IMR-90 (cell line): ENCODE data around the gene INO80E. TPM values are rescaled to one million over a fixed set of nuclear protein-coding genes. Genes with fewer than 3 reads are reported as not detected.

Experiments
- ATAC-seq: fragments of 200-7000 bp; cut with Tn5 transposase; 2 replicates; pipeline ENCODE4 v1.9.1; 2020; ENCODE audit warnings: low read depth, mild to moderate bottlenecking, moderate library complexity
- BruUV-seq: library from RNA; stranded (reverse); fragments of 400-500 nt; replicated peaks from 2 replicates; lab custom pipeline; 2021; lab: Mats Ljungman, UMichigan
- CTCF ChIA-PET: fragments of 300-600 bp; formaldehyde crosslinking; extraction: SDS; loops from one replicate; lab custom pipeline; 2021; ENCODE audit warnings: antibody characterized with exemption; lab: Yijun Ruan, JAX
- POLR2A ChIA-PET: fragments of 300-600 bp; sonication (Branson Sonifier 250); formaldehyde crosslinking; loops from one replicate; lab custom pipeline; 2022; ENCODE audit warnings: antibody characterized with exemption; ENCODE audit not compliant: unreplicated experiment; lab: Charles Lee
- DNase-seq: peaks from one replicate; pipeline ENCODE4 v3.0.0; 2013
- H2AFZ ChIP-seq: replicated peaks from 2 replicates; pipeline ENCODE3; 2013; ENCODE audit warnings: low read length, mild to moderate bottlenecking; ENCODE audit not compliant: poor library complexity
- H2AK5ac ChIP-seq: 2 replicates; pipeline ENCODE4 v1.6.1; 2013; ENCODE audit warnings: low read depth, low read length, inconsistent platforms
- H2AK9ac ChIP-seq: replicated peaks from 2 replicates; pipeline ENCODE3; 2013; ENCODE audit warnings: mild to moderate bottlenecking, low read depth, low read length, moderate library complexity; ENCODE audit not compliant: poor library complexity
- H2BK120ac ChIP-seq: 2 replicates; pipeline ENCODE4 v1.6.1; 2013; ENCODE audit warnings: low read depth, low read length, inconsistent platforms
- H2BK15ac ChIP-seq: 3 replicates; pipeline ENCODE4 v1.6.1; 2013; ENCODE audit warnings: low read depth, low read length, inconsistent platforms
- H2BK20ac ChIP-seq: 2 replicates; pipeline ENCODE4 v1.6.1; 2013; ENCODE audit warnings: low read depth, mild to moderate bottlenecking, inconsistent platforms, low read length, moderate library complexity
- H2BK5ac ChIP-seq: 2 replicates; pipeline ENCODE4 v1.6.1; 2013; ENCODE audit warnings: mild to moderate bottlenecking, low read depth, low read length, inconsistent platforms; ENCODE audit not compliant: poor library complexity, severe bottlenecking
- H3K14ac ChIP-seq: replicated peaks from 2 replicates; pipeline ENCODE4 v1.6.1; 2013; ENCODE audit warnings: low read depth, low read length, inconsistent platforms
- H3K18ac ChIP-seq: 2 replicates; pipeline ENCODE4 v1.6.1; 2013; ENCODE audit warnings: low read depth, low read length, control low read depth
- H3K23ac ChIP-seq: 2 replicates; pipeline ENCODE4 v1.6.1; 2013; ENCODE audit warnings: low read depth, low read length, inconsistent platforms
- H3K27ac ChIP-seq: 2 replicates; pipeline ENCODE4 v1.5.1; 2013; ENCODE audit warnings: mild to moderate bottlenecking, control low read depth, low read length; ENCODE audit not compliant: insufficient read depth
- H3K27me3 ChIP-seq: 2 replicates; pipeline ENCODE4 v1.6.1; 2013; ENCODE audit warnings: low read length; ENCODE audit not compliant: control insufficient read depth, insufficient read depth
- H3K36me3 ChIP-seq: 2 replicates; pipeline ENCODE4 v1.6.1; 2013; ENCODE audit warnings: low read length, mixed read lengths; ENCODE audit not compliant: control insufficient read depth, insufficient read depth
- H3K4ac ChIP-seq: 2 replicates; pipeline ENCODE4 v1.6.1; 2013; ENCODE audit warnings: low read depth, low read length, inconsistent platforms
- H3K4me1 ChIP-seq: 2 replicates; pipeline ENCODE4 v1.6.1; 2013; ENCODE audit warnings: low read length, mixed read lengths; ENCODE audit not compliant: control insufficient read depth, insufficient read depth
- H3K4me2 ChIP-seq: 2 replicates; pipeline ENCODE4 v1.6.1; 2013; ENCODE audit warnings: low read depth, mild to moderate bottlenecking, control low read depth, low read length, moderate library complexity
- H3K4me3 ChIP-seq: 2 replicates; pipeline ENCODE4 v1.5.1; 2013; ENCODE audit warnings: low read depth, mild to moderate bottlenecking, control low read depth, low read length, moderate library complexity; ENCODE audit not compliant: insufficient read depth
- H3K56ac ChIP-seq: 2 replicates; pipeline ENCODE4 v1.6.1; 2013; ENCODE audit warnings: low read length, inconsistent platforms; ENCODE audit not compliant: insufficient read depth; ENCODE audit errors: extremely low read depth
- H3K79me1 ChIP-seq, 2 experiments: 2 replicates each; pipeline ENCODE4 v1.6.1; 2013; ENCODE audit warnings: low read length in 2 of 2, inconsistent platforms in 1 of 2, low read depth in 1 of 2
- H3K9ac ChIP-seq: 2 replicates; pipeline ENCODE4 v1.6.1; 2013; ENCODE audit warnings: low read depth, low read length, control low read depth
- H3K9me1 ChIP-seq: 2 replicates; pipeline ENCODE4 v1.6.1; 2013; ENCODE audit warnings: low read length, inconsistent platforms; ENCODE audit not compliant: insufficient read depth
- H3K9me3 ChIP-seq: 2 replicates; pipeline ENCODE4 v1.6.1; 2013; ENCODE audit warnings: low read length; ENCODE audit not compliant: control insufficient read depth, insufficient read depth
- H4K20me1 ChIP-seq: 2 replicates; pipeline ENCODE4 v1.6.1; 2013; ENCODE audit warnings: low read length, inconsistent platforms; ENCODE audit not compliant: insufficient read depth
- H4K5ac ChIP-seq: 2 replicates; pipeline ENCODE4 v1.6.1; 2013; ENCODE audit warnings: mild to moderate bottlenecking, low read depth, low read length, control low read depth
- H4K8ac ChIP-seq, 2 experiments: 2 replicates each; pipeline ENCODE4 v1.6.1; 2013; ENCODE audit warnings: low read depth in 2 of 2, low read length in 2 of 2, control low read depth in 1 of 2, inconsistent platforms in 1 of 2
- H4K91ac ChIP-seq: 2 replicates; pipeline ENCODE4 v1.6.1; 2013; ENCODE audit warnings: low read depth, low read length, inconsistent platforms; ENCODE audit not compliant: insufficient read depth
- CEBPB ChIP-seq: IDR thresholded peaks from 2 replicates; pipeline ENCODE4 v1.6.1; 2012; ENCODE audit warnings: low read depth, low read length, improper control_type of control experiment
- CHD1 ChIP-seq: IDR thresholded peaks from 2 replicates; pipeline ENCODE4 v1.6.1; 2012; ENCODE audit warnings: low read depth, low read length, improper control_type of control experiment
- MAZ ChIP-seq: IDR thresholded peaks from 2 replicates; pipeline ENCODE4 v1.6.1; 2012; ENCODE audit warnings: low read depth, mild to moderate bottlenecking, low read length, improper control_type of control experiment, moderate library complexity, borderline replicate concordance
- MXI1 ChIP-seq: IDR thresholded peaks from 2 replicates; pipeline ENCODE4 v1.6.1; 2012; ENCODE audit warnings: low read depth, mild to moderate bottlenecking, low read length, moderate library complexity, borderline replicate concordance
- NFE2L2 ChIP-seq: fragments of 150-350 bp; IDR thresholded peaks from 2 replicates; pipeline ENCODE4 v1.6.1; 2016; ENCODE audit warnings: low read depth, mild to moderate bottlenecking, low read length
- POLR2A ChIP-seq: IDR thresholded peaks from 2 replicates; pipeline ENCODE4 v1.6.1; 2012; ENCODE audit warnings: mild to moderate bottlenecking, low read depth, low read length
- RAD21 ChIP-seq: IDR thresholded peaks from 2 replicates; pipeline ENCODE4 v1.6.1; 2012; ENCODE audit warnings: low read length, improper control_type of control experiment
- RCOR1 ChIP-seq: IDR thresholded peaks from 2 replicates; pipeline ENCODE4 v1.6.1; 2012; ENCODE audit warnings: mild to moderate bottlenecking, low read length, improper control_type of control experiment; ENCODE audit not compliant: insufficient replicate concordance
- RFX5 ChIP-seq: IDR thresholded peaks from 2 replicates; pipeline ENCODE4 v1.8.0; 2012; ENCODE audit warnings: low read depth, mild to moderate bottlenecking, low read length, moderate library complexity
- WGBS, 2 experiments: methylation state at CpG; one replicate each; pipeline versions ENCODE4 v1.1.5 to v1.1.7; 2013; ENCODE audit warnings: missing lambda C conversion rate in 2 of 2; ENCODE audit not compliant: insufficient read length in 1 of 2; ENCODE audit errors: extremely low coverage in 2 of 2; 5-methylcytosine and 5-hydroxymethylcytosine counted together
- dilution Hi-C: fragments of 300-500 bp; cut with HindIII; formaldehyde crosslinking; loops from one replicate; pipeline ENCODE4 v1.14.3; 2018; ENCODE audit warnings: low sequenced_read_pairs; ENCODE audit not compliant: unreplicated experiment
- in situ Hi-C: fragments of 300-500 bp; cut with MboI; formaldehyde crosslinking; loops from 3 replicates; pipeline ENCODE4 v1.14.3; 2019; ENCODE audit warnings: low sequenced_read_pairs, inconsistent platforms, mixed read lengths
- intact Hi-C: fragments of 100-400 bp; cut with micrococcal nuclease; formaldehyde crosslinking; loops from 2 replicates; pipeline ENCODE4 v1.10.0; 2022
- polyA plus RNA-seq, 3 experiments: library from polyadenylated mRNA; depleted of rRNA; stranded (reverse); fragments of >200 nt; gene quantifications; 2 replicates each; pipeline ENCODE4 v1.2.3, GENCODE V29; 2012; ENCODE audit warnings: low replicate concordance in 1 of 3
- total RNA-seq: library from RNA; depleted of rRNA; stranded (reverse); fragments of >200 nt; gene quantifications from 2 replicates; pipeline ENCODE4 v1.2.3, GENCODE V29; 2012
- TF ChIP-seq, protein P1 (sequence below): fragments of 150-350 bp; IDR thresholded peaks from 2 replicates; pipeline ENCODE4 v1.6.1; 2017; ENCODE audit warnings: mild to moderate bottlenecking, antibody characterized with exemption, low read length, low read depth
- TF ChIP-seq, protein P2 (sequence below): fragments of 150-350 bp; IDR thresholded peaks from 2 replicates; pipeline ENCODE4 v1.6.1; 2016; ENCODE audit warnings: low read depth, mild to moderate bottlenecking, low read length, moderate library complexity, borderline replicate concordance

INO80E gene
- total and polyA plus RNA-seq, 2 of the 4 experiments (the other 2 are of a cell fraction) = 40.9 to 42.1 TPM

DNA sequence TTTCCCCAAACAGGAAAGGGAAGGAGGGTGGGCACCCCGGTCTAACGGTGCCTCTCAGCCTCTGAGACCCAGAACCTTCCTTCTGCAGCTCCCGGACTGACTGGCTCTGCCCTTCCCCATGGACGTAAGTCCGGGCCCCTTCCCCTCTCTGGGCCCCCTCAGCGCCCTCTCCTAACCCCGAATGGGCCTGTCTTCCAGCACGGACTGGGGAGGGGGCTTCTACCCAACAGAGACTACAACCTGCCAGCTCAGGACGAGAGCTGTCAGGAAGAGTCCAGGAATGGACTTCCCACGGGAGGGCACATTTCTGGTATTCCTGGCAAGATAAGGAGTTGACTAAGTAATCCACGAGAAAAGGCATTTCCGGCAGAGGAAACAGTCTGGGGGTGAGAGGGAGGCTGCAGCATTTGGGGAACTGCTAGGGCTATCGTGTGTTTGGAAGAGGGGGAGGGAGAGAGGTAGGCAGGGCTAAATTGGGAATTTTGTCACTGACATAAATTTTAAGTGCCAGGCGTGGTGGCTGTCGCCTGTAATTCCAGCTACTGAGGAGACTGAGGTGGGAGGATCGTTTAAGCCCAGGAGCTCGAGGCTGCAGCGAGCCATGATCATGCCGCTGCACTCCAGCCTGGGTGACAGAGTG is 57.5 kb downstream of the INO80E start (continued):
- TF ChIP-seq RFX5 = no peak
- no peak for TF ChIP-seq NFE2L2
- TF ChIP-seq, protein P1, sequence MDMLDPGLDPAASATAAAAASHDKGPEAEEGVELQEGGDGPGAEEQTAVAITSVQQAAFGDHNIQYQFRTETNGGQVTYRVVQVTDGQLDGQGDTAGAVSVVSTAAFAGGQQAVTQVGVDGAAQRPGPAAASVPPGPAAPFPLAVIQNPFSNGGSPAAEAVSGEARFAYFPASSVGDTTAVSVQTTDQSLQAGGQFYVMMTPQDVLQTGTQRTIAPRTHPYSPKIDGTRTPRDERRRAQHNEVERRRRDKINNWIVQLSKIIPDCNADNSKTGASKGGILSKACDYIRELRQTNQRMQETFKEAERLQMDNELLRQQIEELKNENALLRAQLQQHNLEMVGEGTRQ = no peak
- TF ChIP-seq RAD21 = no peak

DNA sequence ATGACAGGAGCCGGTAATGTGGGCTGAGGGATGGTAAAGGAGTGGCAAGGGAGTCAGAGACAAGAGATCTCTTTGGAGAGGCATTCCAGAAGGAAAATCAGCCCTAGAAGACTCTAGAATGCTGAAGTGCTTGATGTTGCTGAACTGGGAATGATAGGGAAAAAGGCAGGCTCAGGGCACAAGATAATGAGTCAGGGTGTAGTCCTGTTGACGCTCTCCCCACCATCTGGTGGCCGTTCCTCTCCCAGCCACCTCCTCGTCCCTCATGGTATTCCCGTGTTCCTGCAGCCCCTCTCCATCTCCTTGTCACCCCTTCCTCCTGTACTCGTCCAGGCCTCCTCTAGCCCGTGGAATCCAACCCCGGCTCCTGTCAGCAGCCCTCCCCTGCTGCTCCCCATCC is 58.4 kb downstream of the INO80E start:
- intact Hi-C loops = no loop called here
- no peak for TF ChIP-seq MXI1
- TF ChIP-seq, protein P2, sequence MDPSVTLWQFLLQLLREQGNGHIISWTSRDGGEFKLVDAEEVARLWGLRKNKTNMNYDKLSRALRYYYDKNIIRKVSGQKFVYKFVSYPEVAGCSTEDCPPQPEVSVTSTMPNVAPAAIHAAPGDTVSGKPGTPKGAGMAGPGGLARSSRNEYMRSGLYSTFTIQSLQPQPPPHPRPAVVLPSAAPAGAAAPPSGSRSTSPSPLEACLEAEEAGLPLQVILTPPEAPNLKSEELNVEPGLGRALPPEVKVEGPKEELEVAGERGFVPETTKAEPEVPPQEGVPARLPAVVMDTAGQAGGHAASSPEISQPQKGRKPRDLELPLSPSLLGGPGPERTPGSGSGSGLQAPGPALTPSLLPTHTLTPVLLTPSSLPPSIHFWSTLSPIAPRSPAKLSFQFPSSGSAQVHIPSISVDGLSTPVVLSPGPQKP = no peak
- TF ChIP-seq, protein P1 = no peak
- no peak for TF ChIP-seq RCOR1
- no peak for TF ChIP-seq RAD21
- no peak for TF ChIP-seq CEBPB
- TF ChIP-seq MAZ = no peak
- no peak for TF ChIP-seq POLR2A
- no peak for TF ChIP-seq NFE2L2
- no peak for TF ChIP-seq CHD1

More for the DNA sequence above, 58.4 kb downstream of the INO80E start:
- H3K56ac ChIP-seq = no peak overlapping the region
- POLR2A ChIA-PET = no interaction called here
- peaks cover 7% of the 10 kb centered on the region for H3K4me1 ChIP-seq
- no peak overlapping the region for H3K4me2 ChIP-seq
- in situ Hi-C loops = no loop called here
- H3K27ac ChIP-seq = peak overlapping the region; percentile 14; the same call in 1 of the 2 replicates
- peak overlapping the region; percentile 1; the same call in 1 of the 2 replicates for H2BK120ac ChIP-seq
- H2BK5ac ChIP-seq = peak overlapping the region; percentile 14
- no peaks in the 10 kb centered on the region for H3K9me3 ChIP-seq
- peak overlapping the region; percentile 95 for H2AK5ac ChIP-seq
- peak overlapping the region; percentile 5 to 11; a peak in 1 of 4 replicates for H4K8ac ChIP-seq
- H4K91ac ChIP-seq = peak overlapping the region; percentile 68; the same call in 1 of the 2 replicates
- no peak overlapping the region for H4K5ac ChIP-seq
- H3K14ac ChIP-seq = peak overlapping the region; percentile 71; the same call in 1 of the 2 replicates
- no peak overlapping the region for H3K4me3 ChIP-seq
- H3K27me3 ChIP-seq = no peaks in the 10 kb centered on the region
- peak overlapping the region; percentile 1; the same call in 1 of the 2 replicates for H2BK20ac ChIP-seq
- peak overlapping the region; percentile 49 for H2AFZ ChIP-seq
- CTCF ChIA-PET = interaction anchor here (1.4 to 1.6 kb wide), 2 partner anchors 11 to 12 kb away, joined by 3 to 7 read pairs; partner anchors contain the start of gene ALDOA
- no peaks in the 10 kb centered on the region; the same call in 1 of the 2 replicates for H3K36me3 ChIP-seq
- dilution Hi-C loops = no loop called here
- WGBS, 2 experiments = no CpG with 5 or more reads among the region's 8 CpGs
- no peak overlapping the region for H3K23ac ChIP-seq
- H3K9ac ChIP-seq = peak overlapping the region; percentile 30; the same call in 1 of the 2 replicates
- H4K20me1 ChIP-seq = no peaks in the 10 kb centered on the region; the same call in 1 of the 2 replicates
- peak overlapping the region; percentile 70; the same call in 2 of the 3 replicates for H2BK15ac ChIP-seq
- H3K18ac ChIP-seq = no peak overlapping the region
- H3K9me1 ChIP-seq = peaks cover 14% of the 10 kb centered on the region
- ATAC-seq (no peak), DNase-seq (no peak)
- no TSS peak for BruUV-seq
- peaks cover 6 to 42% of the 10 kb centered on the region in 2 experiments; a peak in 2 of 4 replicates for H3K79me1 ChIP-seq
- peak overlapping the region; percentile 79 for H2AK9ac ChIP-seq
- H3K4ac ChIP-seq = peak overlapping the region; percentile 51
